ENCODE data around the gene NLRP1. TPM values are rescaled to one million over a fixed set of nuclear protein-coding genes. Genes with fewer than 3 reads are reported as not detected.

The NLRP1 gene
- total and polyA plus RNA-seq, 9 of the 15 experiments (the other 6 are each of a cell fraction or from before 2014, with no cell fraction given) = 4.0 to 69.4 (median 27.7) TPM

DNA sequence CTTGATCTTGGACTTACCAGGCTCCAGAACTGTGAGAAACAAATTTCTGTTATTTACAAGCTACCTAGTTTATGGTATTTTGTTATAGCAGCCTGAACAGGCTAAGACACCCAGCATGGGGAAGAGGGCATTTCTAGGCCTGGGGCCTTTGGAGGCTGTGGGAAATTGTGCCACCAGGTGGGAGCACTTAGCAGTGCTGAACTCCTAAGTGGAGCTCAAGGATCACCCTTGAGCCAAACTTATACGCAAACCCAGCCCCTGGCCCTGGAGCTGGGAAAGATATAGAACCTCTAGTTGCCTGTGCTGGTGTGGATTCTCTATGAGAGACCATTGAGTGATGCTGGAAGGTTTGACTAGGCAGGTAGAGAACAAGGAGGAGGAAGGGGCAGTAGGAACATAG, 61.8 kb downstream of the NLRP1 start:
- Histone ChIP-seq H3K9me3 (replicated peaks; ENCODE audit: control insufficient read depth, insufficient read depth, low read depth, low read length) (no peaks in the 10 kb centered on the region), H3K4me3 (no peak overlapping the region), H3K4me1 (replicated peaks in 1 of 2; ENCODE audit: control insufficient read depth in 2 of 2, insufficient read depth in 2 of 2, low read length in 2 of 2) (no peaks in the 10 kb centered on the region; a peak in 1 of 5 replicates), H4K20me1 (replicated peaks; ENCODE audit: control insufficient read depth, insufficient read depth, low read length) (no peaks in the 10 kb centered on the region), H3K4me2 (ENCODE audit: insufficient read depth, low read length) (no peak overlapping the region), H2AFZ (ENCODE audit: low read depth, low read length) (no peak overlapping the region), H3K79me2 (ENCODE audit: control insufficient read depth, insufficient read depth, low read length) (no peaks in the 10 kb centered on the region), H3K36me3 (ENCODE audit: control insufficient read depth, insufficient read depth, low read length) (peaks cover 63% of the 10 kb centered on the region; the same call in 2 of the 3 replicates), H3K9ac (ENCODE audit: insufficient read depth in 1 of 2, low read depth in 2 of 2, low read length in 2 of 2) (no peak overlapping the region), H3K27me3 (ENCODE audit: control insufficient read depth in 2 of 2, insufficient read depth in 2 of 2, low read length in 2 of 2) (no peaks in the 10 kb centered on the region), H3K27ac (ENCODE audit: extremely low read depth, low read depth, low read length) (no peak overlapping the region), H3K9me1 (ENCODE audit: control insufficient read depth, insufficient read depth, low read length) (no peaks in the 10 kb centered on the region)
- BruUV-seq (replicated peaks) = no TSS peak
- WGBS (ENCODE audit: insufficient coverage, low coverage, missing lambda C conversion rate) = 100% methylated on average over 1 of the region's 1 CpG
- in situ Hi-C loops (cut with MboI) = no loop called here
- no peak for TF ChIP-seq ZNF324 (CRISPR knock-in tag; IDR thresholded peaks at IDR 0.05)
- ChIA-PET CTCF (ENCODE audit: low intra/inter-chr PET ratio) (no interaction called here), POLR2A (no interaction called here)
- FAIRE-seq (no peak), ATAC-seq (no peak), DNase-seq (ENCODE audit: extremely low read depth in 1 of 4, low spot score in 3 of 4) (no peak)
- intact Hi-C loops (cut with micrococcal nuclease) = no loop called here

DNA sequence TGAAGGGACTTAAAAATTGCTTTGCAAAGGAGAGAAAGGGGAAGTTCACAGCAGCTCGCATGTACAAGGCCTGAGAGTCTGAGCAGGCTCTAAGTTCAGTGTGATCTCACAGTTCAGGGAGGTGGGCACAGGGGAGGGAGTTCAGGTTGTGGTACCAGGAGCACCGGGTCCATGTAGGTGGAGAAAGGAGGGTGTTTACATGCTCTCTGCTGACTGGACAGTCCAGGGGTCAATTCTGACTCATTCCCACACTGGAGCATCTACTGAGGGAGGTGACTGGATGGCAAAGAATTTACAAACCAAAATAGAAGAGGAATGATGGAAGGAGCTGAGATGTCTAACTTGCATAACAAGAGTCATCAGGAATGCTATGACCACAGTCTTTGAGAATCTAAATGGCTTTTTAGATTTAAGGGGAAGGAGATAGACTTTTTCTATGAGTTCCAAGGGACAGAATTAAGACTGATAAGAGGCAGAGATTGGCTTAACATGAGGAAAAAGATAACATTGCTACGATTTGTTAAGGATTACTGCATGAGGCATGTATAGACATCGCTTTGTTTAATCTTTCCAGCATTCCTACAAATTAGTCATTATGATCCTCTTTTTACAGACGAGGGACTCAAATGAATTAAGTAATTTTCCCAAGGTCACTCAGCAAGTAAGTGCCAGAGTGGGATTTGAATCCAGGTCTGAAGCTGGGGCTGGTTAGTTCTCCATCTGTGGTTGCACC, 68.1 kb downstream of the NLRP1 start:
- no peak for FAIRE-seq
- WGBS (ENCODE audit: insufficient coverage, low coverage, missing lambda C conversion rate) = 75% methylated on average over 4 of the region's 5 CpGs
- BruUV-seq (replicated peaks) = no TSS peak
- H3K27ac ChIP-seq (ENCODE audit: extremely low read depth, low read depth, low read length) = no peak overlapping the region
- H3K79me2 ChIP-seq (ENCODE audit: control insufficient read depth, insufficient read depth, low read length) = no peaks in the 10 kb centered on the region
- peak in 1 of 4 experiments; percentile 15 for DNase-seq (ENCODE audit: extremely low read depth in 1 of 4, low spot score in 3 of 4)
- CTCF ChIA-PET (ENCODE audit: low intra/inter-chr PET ratio) = no interaction called here
- no peak overlapping the region for H2AFZ ChIP-seq (ENCODE audit: low read depth, low read length)
- peaks cover 4% of the 10 kb centered on the region for H3K9me1 ChIP-seq (ENCODE audit: control insufficient read depth, insufficient read depth, low read length)
- in situ Hi-C loops (cut with MboI) = no loop called here
- no peak overlapping the region for H3K9ac ChIP-seq (ENCODE audit: insufficient read depth in 1 of 2, low read depth in 2 of 2, low read length in 2 of 2)
- H3K36me3 ChIP-seq (ENCODE audit: control insufficient read depth, insufficient read depth, low read length) = peaks cover 60% of the 10 kb centered on the region
- ATAC-seq = no peak
- no peaks in the 10 kb centered on the region for H3K27me3 ChIP-seq (ENCODE audit: control insufficient read depth in 2 of 2, insufficient read depth in 2 of 2, low read length in 2 of 2)
- no peak for TF ChIP-seq KAT8 (IDR thresholded peaks at IDR 0.05; ENCODE audit: low read depth)
- TF ChIP-seq, protein P1, sequence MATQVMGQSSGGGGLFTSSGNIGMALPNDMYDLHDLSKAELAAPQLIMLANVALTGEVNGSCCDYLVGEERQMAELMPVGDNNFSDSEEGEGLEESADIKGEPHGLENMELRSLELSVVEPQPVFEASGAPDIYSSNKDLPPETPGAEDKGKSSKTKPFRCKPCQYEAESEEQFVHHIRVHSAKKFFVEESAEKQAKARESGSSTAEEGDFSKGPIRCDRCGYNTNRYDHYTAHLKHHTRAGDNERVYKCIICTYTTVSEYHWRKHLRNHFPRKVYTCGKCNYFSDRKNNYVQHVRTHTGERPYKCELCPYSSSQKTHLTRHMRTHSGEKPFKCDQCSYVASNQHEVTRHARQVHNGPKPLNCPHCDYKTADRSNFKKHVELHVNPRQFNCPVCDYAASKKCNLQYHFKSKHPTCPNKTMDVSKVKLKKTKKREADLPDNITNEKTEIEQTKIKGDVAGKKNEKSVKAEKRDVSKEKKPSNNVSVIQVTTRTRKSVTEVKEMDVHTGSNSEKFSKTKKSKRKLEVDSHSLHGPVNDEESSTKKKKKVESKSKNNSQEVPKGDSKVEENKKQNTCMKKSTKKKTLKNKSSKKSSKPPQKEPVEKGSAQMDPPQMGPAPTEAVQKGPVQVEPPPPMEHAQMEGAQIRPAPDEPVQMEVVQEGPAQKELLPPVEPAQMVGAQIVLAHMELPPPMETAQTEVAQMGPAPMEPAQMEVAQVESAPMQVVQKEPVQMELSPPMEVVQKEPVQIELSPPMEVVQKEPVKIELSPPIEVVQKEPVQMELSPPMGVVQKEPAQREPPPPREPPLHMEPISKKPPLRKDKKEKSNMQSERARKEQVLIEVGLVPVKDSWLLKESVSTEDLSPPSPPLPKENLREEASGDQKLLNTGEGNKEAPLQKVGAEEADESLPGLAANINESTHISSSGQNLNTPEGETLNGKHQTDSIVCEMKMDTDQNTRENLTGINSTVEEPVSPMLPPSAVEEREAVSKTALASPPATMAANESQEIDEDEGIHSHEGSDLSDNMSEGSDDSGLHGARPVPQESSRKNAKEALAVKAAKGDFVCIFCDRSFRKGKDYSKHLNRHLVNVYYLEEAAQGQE (IDR thresholded peaks at IDR 0.05; ENCODE audit: borderline replicate concordance) = no peak
- TF ChIP-seq, protein P1 (CRISPR knock-in tag; IDR thresholded peaks at IDR 0.05; ENCODE audit: low read depth) = no peak
- H4K20me1 ChIP-seq (replicated peaks; ENCODE audit: control insufficient read depth, insufficient read depth, low read length) = no peaks in the 10 kb centered on the region
- no peak overlapping the region for H3K4me2 ChIP-seq (ENCODE audit: insufficient read depth, low read length)
- intact Hi-C loops (cut with micrococcal nuclease) = no loop called here
- no peaks in the 10 kb centered on the region for H3K9me3 ChIP-seq (replicated peaks; ENCODE audit: control insufficient read depth, insufficient read depth, low read depth, low read length)
- no peak overlapping the region for H3K4me3 ChIP-seq
- POLR2A ChIA-PET = no interaction called here
- H3K4me1 ChIP-seq (replicated peaks in 1 of 2; ENCODE audit: control insufficient read depth in 2 of 2, insufficient read depth in 2 of 2, low read length in 2 of 2) = peaks cover 5 to 7% of the 10 kb centered on the region in 2 experiments; a peak in 3 of 5 replicates

All from K562 (cell line).